NT2/D1 (cell line): ENCODE data around the gene KIF16B.

ENCODE experiments used
- YY1 ChIP-seq: IDR thresholded peaks from 2 replicates; pipeline ENCODE4 v1.6.1; 2011; ENCODE audit not compliant: insufficient read length, insufficient read depth
- ZNF274 ChIP-seq: IDR thresholded peaks from 2 replicates; pipeline ENCODE4 v1.6.1; 2011; ENCODE audit warnings: mild to moderate bottlenecking, low read depth, low read length

DNA sequence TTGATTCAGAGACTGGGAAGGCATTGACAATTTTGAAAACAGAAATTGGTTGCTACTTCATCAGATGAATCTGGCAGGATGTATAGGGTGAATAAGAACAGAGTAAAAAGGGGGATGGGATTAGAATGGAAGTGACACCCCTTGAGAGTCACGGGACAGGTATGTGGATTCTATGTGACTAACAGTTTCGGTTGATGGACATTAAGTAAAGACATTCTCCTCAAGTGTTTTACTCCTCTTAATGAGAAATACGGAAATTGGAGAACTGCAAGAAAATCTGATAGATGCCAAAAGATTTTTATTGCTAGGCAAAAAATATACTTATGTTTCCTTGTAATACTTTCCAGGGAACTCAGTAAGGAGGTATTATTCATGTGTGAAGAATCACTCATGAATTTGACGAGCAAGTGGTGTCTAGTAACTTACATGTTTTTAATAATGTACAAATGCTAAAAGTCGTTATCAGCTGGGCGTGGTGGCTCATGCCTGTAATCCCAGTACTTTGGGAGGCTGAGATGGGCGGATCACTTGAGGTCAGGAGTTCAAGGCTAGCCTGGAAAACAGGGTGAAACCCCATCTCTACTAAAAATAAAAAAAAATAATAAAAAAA, 135.8 kb downstream of the KIF16B start:
- TF ChIP-seq ZNF274, result no peak
- no peak for TF ChIP-seq YY1
